Endodermal cell (in vitro differentiated cells): ENCODE data around the gene TMCO1. TPM values are rescaled to one million over a fixed set of nuclear protein-coding genes. Genes with fewer than 3 reads are reported as not detected.
"Not testable (repeated sequence)": the region's sequence is repeated elsewhere in the genome, so short reads cannot be mapped to it uniquely, and the experiment has no call there.

Experiments
- DNase-seq: peaks from one replicate; pipeline ENCODE4 v3.0.0-alpha.2; 2017
- H3K27ac ChIP-seq: 2 replicates; pipeline ENCODE4 v1.5.1; 2013; ENCODE audit warnings: mild to moderate bottlenecking, low read depth, low read length, moderate library complexity
- H3K27me3 ChIP-seq: 2 replicates; pipeline ENCODE4 v1.6.1; 2013; ENCODE audit warnings: mild to moderate bottlenecking, low read length, moderate library complexity; ENCODE audit not compliant: insufficient read depth, control insufficient read depth, poor library complexity, severe bottlenecking
- H3K36me3 ChIP-seq: 2 replicates; pipeline ENCODE4 v1.7.0; 2013; ENCODE audit warnings: mild to moderate bottlenecking, low read length, moderate library complexity; ENCODE audit not compliant: control insufficient read depth, insufficient read depth
- H3K4me1 ChIP-seq: one replicate; pipeline ENCODE4 v1.7.0; 2013; ENCODE audit warnings: low read length; ENCODE audit not compliant: control insufficient read depth, insufficient read depth
- H3K4me3 ChIP-seq: 2 replicates; pipeline ENCODE4 v1.5.1; 2013; ENCODE audit warnings: mild to moderate bottlenecking, low read length, moderate library complexity
- H3K9ac ChIP-seq: 2 replicates; pipeline ENCODE4 v1.6.1; 2013; ENCODE audit warnings: mild to moderate bottlenecking, low read length, moderate library complexity; ENCODE audit not compliant: poor library complexity, severe bottlenecking; ENCODE audit errors: extremely low read depth
- H3K9me3 ChIP-seq: 2 replicates; pipeline ENCODE4 v1.6.1; 2013; ENCODE audit warnings: mild to moderate bottlenecking, low read length, moderate library complexity; ENCODE audit not compliant: control insufficient read depth
- H3K27ac Mint-ChIP-seq: 2 replicates; pipeline ENCODE4 v1.8.0; 2020; ENCODE audit warnings: mixed read lengths
- H3K27me3 Mint-ChIP-seq: 2 replicates; pipeline ENCODE4 v1.8.0; 2021; ENCODE audit warnings: mild to moderate bottlenecking, mixed read lengths; ENCODE audit not compliant: insufficient read depth
- H3K36me3 Mint-ChIP-seq: 2 replicates; pipeline ENCODE4 v1.8.0; 2020; ENCODE audit warnings: low read depth, mixed read lengths
- H3K4me1 Mint-ChIP-seq: 2 replicates; pipeline ENCODE4 v1.8.0; 2020; ENCODE audit warnings: mixed read lengths
- H3K4me3 Mint-ChIP-seq: 2 replicates; pipeline ENCODE4 v1.8.0; 2020; ENCODE audit warnings: mild to moderate bottlenecking, moderate library complexity, mixed read lengths
- H3K9me3 Mint-ChIP-seq: 2 replicates; pipeline ENCODE4 v1.8.0; 2020; ENCODE audit warnings: mild to moderate bottlenecking, mixed read lengths
- WGBS, 2 experiments: methylation state at CpG; one replicate each; pipeline versions ENCODE4 v1.1.5 to v1.1.7; 2013; ENCODE audit warnings: missing lambda C conversion rate in 2 of 2, mixed read lengths in 1 of 2; ENCODE audit not compliant: insufficient coverage in 1 of 2, insufficient read length in 1 of 2; 5-methylcytosine and 5-hydroxymethylcytosine counted together
- total RNA-seq, 2 donors: library from RNA; stranded (reverse); fragmentation: NEBNext Ultra II Directional in 1 of 2; extraction: Animal tissue kit (Norgen Biotek cat#: 25700) in 1 of 2; gene quantifications; 2 replicates in 1 of 2; 3 replicates in 1 of 2; pipeline ENCODE4 v1.2.1, GENCODE V29; 2021
- TF ChIP-seq, protein P1 (sequence below): fragments of 200-600 bp; sonication (generic); conservative IDR thresholded peaks from 2 replicates; pipeline ENCODE4 v1.5.0; 2021; ENCODE audit warnings: antibody characterized with exemption, mild to moderate bottlenecking

The TMCO1 gene
- total RNA-seq, 2 donors from 2014 or later, result 76.2 to 79.6 TPM

DNA sequence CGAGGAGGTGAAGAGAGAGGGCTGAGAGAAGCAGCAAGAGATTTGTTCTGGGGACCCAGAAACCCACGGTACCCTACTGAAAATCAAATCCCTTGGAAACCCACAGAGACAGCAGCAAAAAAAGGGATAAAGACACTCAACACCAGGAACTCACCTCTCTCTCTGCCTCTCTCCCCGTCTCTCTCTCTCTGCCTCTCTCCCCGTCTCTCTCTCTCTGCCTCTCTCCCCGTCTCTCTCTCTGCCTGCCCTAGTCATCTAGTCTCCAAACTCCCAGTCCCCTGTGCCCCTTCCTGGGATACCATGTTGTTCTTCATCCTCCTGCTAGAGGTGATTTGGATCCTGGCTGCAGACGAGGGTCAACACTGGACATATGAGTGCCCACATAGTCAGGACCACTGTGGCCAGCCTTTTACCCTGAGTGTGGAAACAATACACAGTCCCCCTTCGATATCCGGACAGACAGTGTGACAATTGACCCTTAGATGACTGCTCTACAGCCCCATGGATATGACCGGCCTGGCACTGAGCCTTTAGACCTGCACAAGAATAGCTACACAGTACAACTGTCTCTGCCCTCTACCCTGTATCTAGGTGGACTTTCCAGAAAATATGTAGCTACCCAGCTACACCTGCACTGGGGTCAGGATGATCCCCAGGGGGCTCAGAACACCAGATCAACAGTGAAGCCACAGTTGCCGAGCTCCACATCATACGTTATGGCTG, 60.5 kb downstream of the TMCO1 start:
- H3K27me3 Mint-ChIP-seq, result no peaks in the 10 kb centered on the region
- TF ChIP-seq, protein P1, sequence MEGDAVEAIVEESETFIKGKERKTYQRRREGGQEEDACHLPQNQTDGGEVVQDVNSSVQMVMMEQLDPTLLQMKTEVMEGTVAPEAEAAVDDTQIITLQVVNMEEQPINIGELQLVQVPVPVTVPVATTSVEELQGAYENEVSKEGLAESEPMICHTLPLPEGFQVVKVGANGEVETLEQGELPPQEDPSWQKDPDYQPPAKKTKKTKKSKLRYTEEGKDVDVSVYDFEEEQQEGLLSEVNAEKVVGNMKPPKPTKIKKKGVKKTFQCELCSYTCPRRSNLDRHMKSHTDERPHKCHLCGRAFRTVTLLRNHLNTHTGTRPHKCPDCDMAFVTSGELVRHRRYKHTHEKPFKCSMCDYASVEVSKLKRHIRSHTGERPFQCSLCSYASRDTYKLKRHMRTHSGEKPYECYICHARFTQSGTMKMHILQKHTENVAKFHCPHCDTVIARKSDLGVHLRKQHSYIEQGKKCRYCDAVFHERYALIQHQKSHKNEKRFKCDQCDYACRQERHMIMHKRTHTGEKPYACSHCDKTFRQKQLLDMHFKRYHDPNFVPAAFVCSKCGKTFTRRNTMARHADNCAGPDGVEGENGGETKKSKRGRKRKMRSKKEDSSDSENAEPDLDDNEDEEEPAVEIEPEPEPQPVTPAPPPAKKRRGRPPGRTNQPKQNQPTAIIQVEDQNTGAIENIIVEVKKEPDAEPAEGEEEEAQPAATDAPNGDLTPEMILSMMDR, result no peak
- 88 to 91% methylated on average over 10 to 11 of the region's 11 CpGs for WGBS, 2 experiments
- Histone ChIP-seq H3K27ac (no peak overlapping the region), H3K9me3 (no peaks in the 10 kb centered on the region), H3K4me1 (no peaks in the 10 kb centered on the region), H3K4me3 (no peak overlapping the region), H3K9ac (no peak overlapping the region), H3K27me3 (peaks cover 7% of the 10 kb centered on the region), H3K36me3 (no peaks in the 10 kb centered on the region)
- H3K4me3 Mint-ChIP-seq, result no peak overlapping the region
- H3K36me3 Mint-ChIP-seq, result no peaks in the 10 kb centered on the region
- no peak overlapping the region for H3K27ac Mint-ChIP-seq
- peaks cover 3% of the 10 kb centered on the region for H3K9me3 Mint-ChIP-seq
- no peak for DNase-seq
- H3K4me1 Mint-ChIP-seq, result no peaks in the 10 kb centered on the region

DNA sequence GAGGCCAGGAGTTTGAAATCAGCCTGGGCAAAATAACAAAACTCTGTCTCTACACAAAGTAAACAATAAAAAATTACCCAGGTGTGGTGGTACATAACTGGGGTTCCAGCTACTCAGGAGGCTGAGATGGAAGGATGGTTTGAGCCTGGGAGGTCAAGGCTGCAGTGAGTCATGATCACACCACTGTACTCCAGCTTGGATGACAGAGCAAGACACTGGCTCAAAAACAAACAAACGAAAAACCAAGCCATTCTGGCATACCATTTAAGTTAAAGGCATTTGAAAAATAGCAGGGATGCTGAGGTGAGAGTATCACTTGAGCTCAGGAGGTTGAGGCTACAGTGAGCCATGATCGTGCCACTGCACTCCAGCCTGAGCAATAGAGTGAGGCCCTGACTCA, 65.0 kb downstream of the TMCO1 start:
- H3K27me3 Mint-ChIP-seq, result peaks cover 10% of the 10 kb centered on the region
- no peaks in the 10 kb centered on the region for H3K36me3 ChIP-seq

DNA sequence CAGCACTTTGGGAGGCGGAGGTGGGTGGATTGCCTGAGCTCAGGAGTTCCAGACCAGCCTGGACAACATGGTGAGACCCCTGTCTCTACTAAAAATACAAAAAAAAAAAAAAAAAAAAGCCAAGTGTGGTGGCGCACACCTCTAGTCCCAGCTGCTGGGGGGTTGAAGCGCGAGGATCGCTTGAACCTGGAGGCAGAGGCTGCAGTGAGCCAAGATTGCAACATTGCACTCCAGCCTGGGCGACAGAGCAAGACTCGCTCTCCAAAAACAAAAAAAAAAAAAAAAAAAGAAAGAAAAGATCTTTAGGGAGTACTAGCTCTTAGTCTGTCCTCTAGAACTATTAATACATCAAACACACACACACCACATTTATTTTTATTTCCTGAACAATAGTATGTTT, 66.7 kb downstream of the TMCO1 start:
- not testable (repeated sequence) for DNase-seq, H3K27me3 ChIP-seq, H3K9me3 ChIP-seq, H3K27ac ChIP-seq, H3K36me3 Mint-ChIP-seq, H3K27me3 Mint-ChIP-seq, H3K9ac ChIP-seq, H3K4me3 ChIP-seq, H3K4me1 Mint-ChIP-seq, H3K4me1 ChIP-seq, H3K27ac Mint-ChIP-seq, H3K36me3 ChIP-seq, H3K4me3 Mint-ChIP-seq, H3K9me3 Mint-ChIP-seq
- WGBS, 2 experiments, result 78% methylated on average over 7 of the region's 7 CpGs; no CpG with 5 or more reads in 1 of the 2 experiments

More for the DNA sequence above, 65.0 kb downstream of the TMCO1 start:
- Mint-ChIP-seq H3K36me3 (no peaks in the 10 kb centered on the region), H3K9me3 (no peaks in the 10 kb centered on the region), H3K4me3 (no peak overlapping the region), H3K27ac (no peak overlapping the region), H3K4me1 (no peaks in the 10 kb centered on the region)
- 83% methylated on average over 2 of the region's 2 CpGs; no CpG with 5 or more reads in 1 of the 2 experiments for WGBS, 2 experiments
- Histone ChIP-seq H3K9ac (no peak overlapping the region), H3K4me1 (no peaks in the 10 kb centered on the region), H3K4me3 (no peak overlapping the region), H3K9me3 (no peaks in the 10 kb centered on the region), H3K27ac (no peak overlapping the region), H3K27me3 (peaks cover 7% of the 10 kb centered on the region)
- no peak for DNase-seq
- TF ChIP-seq, protein P1, result no peak
